Calu3 (cell line): Measurements from ENCODE around the gene GRAMD1B. TPM values are rescaled to one million over a fixed set of nuclear protein-coding genes. Genes with fewer than 3 reads are reported as not detected.
A peak's percentile ranks its signal among the peaks of the same experiment; 100 is the strongest.

ENCODE experiments used
- BruUV-seq: library from RNA; stranded (reverse); fragments of 400-500 nt; replicated peaks from 2 replicates; lab custom pipeline; 2021; lab: Mats Ljungman, UMichigan
- CTCF ChIA-PET: fragments of 300-600 bp; sonication (Branson Sonifier 250); formaldehyde crosslinking; loops from one replicate; lab custom pipeline; 2022; ENCODE audit warnings: antibody characterized with exemption; lab: Charles Lee
- DNase-seq: peaks from one replicate; pipeline ENCODE4 v3.0.0; 2022
- H3K27ac Mint-ChIP-seq: one replicate; pipeline ENCODE4 v1.8.0; 2022; ENCODE audit warnings: mixed read lengths; ENCODE audit not compliant: unreplicated experiment
- H3K27me3 Mint-ChIP-seq: one replicate; pipeline ENCODE4 v1.8.0; 2022; ENCODE audit warnings: mixed read lengths; ENCODE audit not compliant: unreplicated experiment
- H3K36me3 Mint-ChIP-seq: one replicate; pipeline ENCODE4 v1.8.0; 2022; ENCODE audit warnings: mild to moderate bottlenecking, moderate library complexity, mixed read lengths; ENCODE audit not compliant: insufficient read depth, unreplicated experiment
- H3K4me1 Mint-ChIP-seq: one replicate; pipeline ENCODE4 v1.8.0; 2022; ENCODE audit warnings: mild to moderate bottlenecking, low read depth, mixed read lengths; ENCODE audit not compliant: unreplicated experiment
- H3K4me3 Mint-ChIP-seq: one replicate; pipeline ENCODE4 v1.8.0; 2022; ENCODE audit warnings: mild to moderate bottlenecking, low read depth, moderate library complexity, mixed read lengths; ENCODE audit not compliant: unreplicated experiment
- H3K9me3 Mint-ChIP-seq: one replicate; pipeline ENCODE4 v1.8.0; 2022; ENCODE audit warnings: low read depth, mixed read lengths; ENCODE audit not compliant: unreplicated experiment
- intact Hi-C: fragments of 100-400 bp; cut with micrococcal nuclease; formaldehyde crosslinking; loops from one replicate; pipeline ENCODE4 v1.10.0; 2022; ENCODE audit not compliant: unreplicated experiment
- total RNA-seq: library from RNA; stranded (reverse); gene quantifications from 2 replicates; pipeline ENCODE4 v1.2.3, GENCODE V29; 2022
- TF ChIP-seq, protein P1 (sequence below): fragments of 200-600 bp; IDR thresholded peaks from one replicate; pipeline ENCODE4 v1.8.0; 2022; ENCODE audit warnings: antibody characterized with exemption; ENCODE audit not compliant: unreplicated experiment

The GRAMD1B gene
- total RNA-seq, 1 experiment from 2014 or later: 5.9 TPM

GRCh38 chr11:123558536-123559315, 128.7 kb downstream of the GRAMD1B start:
- Mint-ChIP-seq H3K27ac (no peak overlapping the region), H3K27me3 (peaks cover 76% of the 10 kb centered on the region), H3K4me1 (peaks cover 8% of the 10 kb centered on the region), H3K4me3 (no peak overlapping the region), H3K9me3 (no peaks in the 10 kb centered on the region), H3K36me3 (no peaks in the 10 kb centered on the region)
- BruUV-seq: no TSS peak
- intact Hi-C loops: loop anchor here (5.0 kb wide), 1 partner anchor 46 kb away; no protein-coding TSS in a partner anchor
- CTCF ChIA-PET: interaction anchor here (0.8 kb wide), 1 partner anchor 10 kb away, joined by 5 read pairs; no protein-coding TSS in a partner anchor
- no peak for DNase-seq
- TF ChIP-seq, protein P1, sequence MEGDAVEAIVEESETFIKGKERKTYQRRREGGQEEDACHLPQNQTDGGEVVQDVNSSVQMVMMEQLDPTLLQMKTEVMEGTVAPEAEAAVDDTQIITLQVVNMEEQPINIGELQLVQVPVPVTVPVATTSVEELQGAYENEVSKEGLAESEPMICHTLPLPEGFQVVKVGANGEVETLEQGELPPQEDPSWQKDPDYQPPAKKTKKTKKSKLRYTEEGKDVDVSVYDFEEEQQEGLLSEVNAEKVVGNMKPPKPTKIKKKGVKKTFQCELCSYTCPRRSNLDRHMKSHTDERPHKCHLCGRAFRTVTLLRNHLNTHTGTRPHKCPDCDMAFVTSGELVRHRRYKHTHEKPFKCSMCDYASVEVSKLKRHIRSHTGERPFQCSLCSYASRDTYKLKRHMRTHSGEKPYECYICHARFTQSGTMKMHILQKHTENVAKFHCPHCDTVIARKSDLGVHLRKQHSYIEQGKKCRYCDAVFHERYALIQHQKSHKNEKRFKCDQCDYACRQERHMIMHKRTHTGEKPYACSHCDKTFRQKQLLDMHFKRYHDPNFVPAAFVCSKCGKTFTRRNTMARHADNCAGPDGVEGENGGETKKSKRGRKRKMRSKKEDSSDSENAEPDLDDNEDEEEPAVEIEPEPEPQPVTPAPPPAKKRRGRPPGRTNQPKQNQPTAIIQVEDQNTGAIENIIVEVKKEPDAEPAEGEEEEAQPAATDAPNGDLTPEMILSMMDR: no peak

DNA sequence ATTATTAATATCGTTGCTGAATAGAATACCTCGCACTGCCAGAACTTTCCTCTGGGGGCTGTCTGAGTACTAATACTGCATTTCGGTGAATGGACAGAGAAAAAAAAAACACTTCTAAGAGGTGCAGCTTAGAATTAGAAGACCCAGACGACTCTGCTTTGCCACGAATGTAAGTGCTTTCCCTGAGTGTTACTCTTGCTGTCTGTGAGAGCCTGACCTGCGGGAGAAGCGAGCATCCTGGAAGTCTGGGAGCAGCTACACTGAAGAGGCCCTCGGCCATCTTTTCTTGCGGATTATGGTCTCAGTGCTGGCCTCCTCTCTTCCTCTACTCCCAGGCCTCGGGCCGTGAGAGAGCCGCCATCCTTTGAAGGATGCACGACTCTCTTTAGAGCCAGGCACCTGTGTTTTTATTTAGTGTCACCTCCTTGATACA, 129.5 kb downstream of the GRAMD1B start:
- H3K27ac Mint-ChIP-seq: no peak overlapping the region
- no peaks in the 10 kb centered on the region for H3K9me3 Mint-ChIP-seq
- peak overlapping the region; percentile 65 for H3K4me3 Mint-ChIP-seq
- intact Hi-C loops: loop anchor here (5.0 kb wide), 1 partner anchor 47 kb away; no protein-coding TSS in a partner anchor
- H3K36me3 Mint-ChIP-seq: no peaks in the 10 kb centered on the region
- DNase-seq: no peak
- CTCF ChIA-PET: no interaction called here
- BruUV-seq: no TSS peak
- TF ChIP-seq, protein P1: no peak
- H3K27me3 Mint-ChIP-seq: peaks cover 69% of the 10 kb centered on the region
- peaks cover 8% of the 10 kb centered on the region for H3K4me1 Mint-ChIP-seq

DNA sequence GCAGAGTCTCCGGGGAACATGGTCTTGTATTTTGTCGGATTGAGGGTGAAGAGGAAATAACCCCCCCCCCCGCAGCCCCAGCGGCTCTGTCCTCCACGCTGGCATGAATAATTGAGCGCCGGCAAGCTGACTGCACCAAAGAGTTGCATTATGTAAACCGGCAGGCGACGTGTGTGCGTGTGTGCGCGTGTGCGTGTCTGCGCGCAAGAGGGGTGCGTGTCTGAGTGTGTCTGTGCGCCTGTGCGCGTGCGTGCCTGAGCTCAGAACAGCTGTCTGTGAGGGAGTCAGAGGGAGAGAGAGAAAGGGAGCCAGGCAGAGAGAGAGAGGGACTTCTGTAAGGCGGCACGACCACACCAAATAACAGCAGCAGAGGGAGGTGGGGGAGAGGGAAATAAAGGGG, 129.9 kb downstream of the GRAMD1B start:
- DNase-seq: no peak
- TF ChIP-seq, protein P1: no peak
- peak overlapping the region; percentile 65 for H3K4me3 Mint-ChIP-seq
- no TSS peak for BruUV-seq
- CTCF ChIA-PET: interaction anchor here (0.6 kb wide), 2 partner anchors 14 to 85 kb away, joined by 4 to 7 read pairs; no protein-coding TSS in a partner anchor
- H3K27me3 Mint-ChIP-seq: peaks cover 64% of the 10 kb centered on the region
- no peaks in the 10 kb centered on the region for H3K9me3 Mint-ChIP-seq
- no peaks in the 10 kb centered on the region for H3K36me3 Mint-ChIP-seq
- peaks cover 8% of the 10 kb centered on the region for H3K4me1 Mint-ChIP-seq
- intact Hi-C loops: no loop called here
- H3K27ac Mint-ChIP-seq: no peak overlapping the region

GRCh38 chr11:123561431-123561800, 131.3 kb downstream of the GRAMD1B start:
- BruUV-seq: no TSS peak
- peaks cover 73% of the 10 kb centered on the region for H3K27me3 Mint-ChIP-seq
- no peak overlapping the region for H3K4me3 Mint-ChIP-seq
- H3K36me3 Mint-ChIP-seq: no peaks in the 10 kb centered on the region
- H3K4me1 Mint-ChIP-seq: peaks cover 8% of the 10 kb centered on the region
- no peak for DNase-seq
- TF ChIP-seq, protein P1: no peak
- intact Hi-C loops: no loop called here
- CTCF ChIA-PET: interaction anchor here (0.6 kb wide), 1 partner anchor 127 kb away, joined by 10 read pairs; no protein-coding TSS in a partner anchor
- no peak overlapping the region for H3K27ac Mint-ChIP-seq
- no peaks in the 10 kb centered on the region for H3K9me3 Mint-ChIP-seq
